KOPT-K1 (cell line): Measurements from ENCODE around the gene GDF15.
A peak's percentile ranks its signal among the peaks of the same experiment; 100 is the strongest.

Experiments used
- H3K27ac ChIP-seq: fragments of 200-600 bp; sonication (generic); 2 replicates; pipeline ENCODE4 v1.5.1; 2016; ENCODE audit warnings: antibody characterized with exemption, mild to moderate bottlenecking, low read depth, low read length; ENCODE audit not compliant: poor library complexity, severe bottlenecking
- H3K36me3 ChIP-seq: fragments of 200-600 bp; sonication (generic); 2 replicates; pipeline ENCODE4 v1.5.1; 2017; ENCODE audit warnings: antibody characterized with exemption, mild to moderate bottlenecking, low read length, moderate library complexity; ENCODE audit not compliant: insufficient read depth
- H3K9me3 ChIP-seq: fragments of 200-600 bp; sonication (generic); 2 replicates; pipeline ENCODE4 v1.5.1; 2017; ENCODE audit warnings: antibody characterized with exemption, low read length, mild to moderate bottlenecking; ENCODE audit not compliant: insufficient read depth, poor library complexity, severe bottlenecking

The GDF15 gene

GRCh38 chr19:18417250-18418028 lies 31.5 kb downstream of the GDF15 start:
- peak overlapping the region; percentile 69 for H3K27ac ChIP-seq
- no peaks in the 10 kb centered on the region for H3K9me3 ChIP-seq
- H3K36me3 ChIP-seq, result no peaks in the 10 kb centered on the region

GRCh38 chr19:18418029-18418482 lies 32.1 kb downstream of the GDF15 start:
- no peaks in the 10 kb centered on the region for H3K9me3 ChIP-seq
- H3K36me3 ChIP-seq, result no peaks in the 10 kb centered on the region
- peak overlapping the region; percentile 86 for H3K27ac ChIP-seq

- Histone ChIP-seq H3K9me3 (no peaks in the 10 kb centered on the region), H3K27ac (peak overlapping the region; percentile 86), H3K36me3 (no peaks in the 10 kb centered on the region)
Observed at GRCh38 chr19:18418483-18419194, 32.7 kb downstream of the GDF15 start.

- Histone ChIP-seq H3K27ac (peak within 1 kb of the TSS; percentile 86), H3K36me3 (no peaks in the 10 kb centered on the region), H3K9me3 (no peaks in the 10 kb centered on the region)
Observed at GRCh38 chr19:18419195-18419698, 33.3 kb downstream of the GDF15 start, which contains the start of gene SSBP4. Gene SSBP4 (plus strand): TSS chr19:18419398. CDS start chr19:18419649, 251 bp downstream.

- H3K36me3 ChIP-seq, result no peaks in the 10 kb centered on the region
- no peaks in the 10 kb centered on the region for H3K9me3 ChIP-seq
- H3K27ac ChIP-seq, result peak overlapping the region; percentile 86
Observed at GRCh38 chr19:18419699-18420460, 33.9 kb downstream of the GDF15 start.

- Histone ChIP-seq H3K27ac (peak overlapping the region; percentile 86), H3K9me3 (no peaks in the 10 kb centered on the region), H3K36me3 (0 out of 2 replicates have a peak, but pooled peaks cover 3% of the 10 kb centered on the region)
Observed at GRCh38 chr19:18420930-18421329, 35.0 kb downstream of the GDF15 start.

- Histone ChIP-seq H3K27ac (peak overlapping the region; percentile 86), H3K9me3 (no peaks in the 10 kb centered on the region), H3K36me3 (0 out of 2 replicates have a peak, but pooled peaks cover 9% of the 10 kb centered on the region)
Observed at GRCh38 chr19:18421371-18421959, 35.5 kb downstream of the GDF15 start.

- Histone ChIP-seq H3K36me3 (peaks cover 16% of the 10 kb centered on the region; the same call in 1 of the 2 replicates), H3K27ac (peak overlapping the region; percentile 86), H3K9me3 (no peaks in the 10 kb centered on the region)
Observed at GRCh38 chr19:18422530-18423191, 36.7 kb downstream of the GDF15 start.

GRCh38 chr19:18423258-18424020 lies 37.5 kb downstream of the GDF15 start:
- Histone ChIP-seq H3K27ac (peak overlapping the region; percentile 86), H3K9me3 (no peaks in the 10 kb centered on the region), H3K36me3 (peaks cover 17% of the 10 kb centered on the region; the same call in 1 of the 2 replicates)

GRCh38 chr19:18424122-18424889 lies 38.3 kb downstream of the GDF15 start:
- H3K27ac ChIP-seq, result peak overlapping the region; percentile 86

GRCh38 chr19:18424890-18425514 lies 39.0 kb downstream of the GDF15 start:
- Histone ChIP-seq H3K9me3 (no peaks in the 10 kb centered on the region), H3K36me3 (peaks cover 17% of the 10 kb centered on the region; the same call in 1 of the 2 replicates), H3K27ac (no peak overlapping the region)

More at GRCh38 chr19:18424122-18424889, 38.3 kb downstream of the GDF15 start:
- Histone ChIP-seq H3K36me3 (peaks cover 17% of the 10 kb centered on the region; the same call in 1 of the 2 replicates), H3K9me3 (no peaks in the 10 kb centered on the region)

GRCh38 chr19:18425515-18426415 lies 39.8 kb downstream of the GDF15 start:
- H3K9me3 ChIP-seq, result no peaks in the 10 kb centered on the region
- H3K27ac ChIP-seq, result no peak overlapping the region
- peaks cover 23% of the 10 kb centered on the region for H3K36me3 ChIP-seq
